ENCODE results near the gene PTH2.

DNA sequence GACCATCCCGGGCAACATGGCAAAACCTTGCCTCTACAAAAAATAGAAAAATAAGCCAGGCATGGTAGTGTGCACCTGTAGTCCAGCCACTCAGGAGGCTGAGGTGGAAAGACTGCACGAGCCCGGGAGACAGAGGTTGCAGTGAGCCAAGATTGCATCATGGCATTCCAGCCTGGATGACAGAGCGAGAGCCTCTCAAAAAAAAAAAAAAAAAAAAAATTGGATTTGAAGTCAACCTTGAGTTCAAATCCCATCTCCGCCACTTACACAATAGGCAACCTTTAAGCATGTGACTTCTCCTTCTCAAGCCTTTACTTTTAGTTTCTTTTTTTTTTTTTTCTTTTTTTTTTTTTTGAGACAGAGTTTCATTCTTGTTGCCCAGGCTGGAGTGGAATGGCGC is 23.2 kb downstream of the PTH2 start:
- TF ChIP-seq, protein P1, sequence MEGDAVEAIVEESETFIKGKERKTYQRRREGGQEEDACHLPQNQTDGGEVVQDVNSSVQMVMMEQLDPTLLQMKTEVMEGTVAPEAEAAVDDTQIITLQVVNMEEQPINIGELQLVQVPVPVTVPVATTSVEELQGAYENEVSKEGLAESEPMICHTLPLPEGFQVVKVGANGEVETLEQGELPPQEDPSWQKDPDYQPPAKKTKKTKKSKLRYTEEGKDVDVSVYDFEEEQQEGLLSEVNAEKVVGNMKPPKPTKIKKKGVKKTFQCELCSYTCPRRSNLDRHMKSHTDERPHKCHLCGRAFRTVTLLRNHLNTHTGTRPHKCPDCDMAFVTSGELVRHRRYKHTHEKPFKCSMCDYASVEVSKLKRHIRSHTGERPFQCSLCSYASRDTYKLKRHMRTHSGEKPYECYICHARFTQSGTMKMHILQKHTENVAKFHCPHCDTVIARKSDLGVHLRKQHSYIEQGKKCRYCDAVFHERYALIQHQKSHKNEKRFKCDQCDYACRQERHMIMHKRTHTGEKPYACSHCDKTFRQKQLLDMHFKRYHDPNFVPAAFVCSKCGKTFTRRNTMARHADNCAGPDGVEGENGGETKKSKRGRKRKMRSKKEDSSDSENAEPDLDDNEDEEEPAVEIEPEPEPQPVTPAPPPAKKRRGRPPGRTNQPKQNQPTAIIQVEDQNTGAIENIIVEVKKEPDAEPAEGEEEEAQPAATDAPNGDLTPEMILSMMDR (IDR thresholded peaks at IDR 0.05), result no peak
- TF ChIP-seq POLR2A (IDR thresholded peaks at IDR 0.05; ENCODE audit: low read depth), result no peak

All from esophagus muscularis mucosa (tissue), 3 donors.